Fibroblast of the aortic adventitia (primary cell): ENCODE measurements around the gene NINJ2. TPM values are rescaled to one million over a fixed set of nuclear protein-coding genes. Genes with fewer than 3 reads are reported as not detected.
A peak's percentile ranks its signal among the peaks of the same experiment; 100 is the strongest.

Experiments
- DNase-seq: peaks from one replicate; pipeline ENCODE4 v3.0.0-alpha.2; 2010; ENCODE audit warnings: low read depth
- H3K4me3 ChIP-seq: 2 replicates; pipeline ENCODE4 v1.5.1; 2011; ENCODE audit warnings: low read depth, mild to moderate bottlenecking, control low read depth, low read length, moderate library complexity
- total RNA-seq: library from RNA; depleted of rRNA; stranded (reverse); fragments of >200 nt; gene quantifications from 2 replicates; pipeline ENCODE4 v1.2.3, GENCODE V29; 2012; ENCODE audit warnings: low replicate concordance
- TF ChIP-seq, protein P1 (sequence below): IDR thresholded peaks from 2 replicates; pipeline ENCODE4 v1.5.1; 2011; ENCODE audit warnings: mild to moderate bottlenecking, low read length, control low read depth, inconsistent platforms; ENCODE audit not compliant: insufficient read depth

Gene NINJ2
- total RNA-seq, 1 donor: 0.45 TPM

- no peak for DNase-seq
Observed at GRCh38 chr12:597926-598568, 65.2 kb downstream of the NINJ2 start.

GRCh38 chr12:593396-594270 lies 69.6 kb downstream of the NINJ2 start:
- TF ChIP-seq, protein P1, sequence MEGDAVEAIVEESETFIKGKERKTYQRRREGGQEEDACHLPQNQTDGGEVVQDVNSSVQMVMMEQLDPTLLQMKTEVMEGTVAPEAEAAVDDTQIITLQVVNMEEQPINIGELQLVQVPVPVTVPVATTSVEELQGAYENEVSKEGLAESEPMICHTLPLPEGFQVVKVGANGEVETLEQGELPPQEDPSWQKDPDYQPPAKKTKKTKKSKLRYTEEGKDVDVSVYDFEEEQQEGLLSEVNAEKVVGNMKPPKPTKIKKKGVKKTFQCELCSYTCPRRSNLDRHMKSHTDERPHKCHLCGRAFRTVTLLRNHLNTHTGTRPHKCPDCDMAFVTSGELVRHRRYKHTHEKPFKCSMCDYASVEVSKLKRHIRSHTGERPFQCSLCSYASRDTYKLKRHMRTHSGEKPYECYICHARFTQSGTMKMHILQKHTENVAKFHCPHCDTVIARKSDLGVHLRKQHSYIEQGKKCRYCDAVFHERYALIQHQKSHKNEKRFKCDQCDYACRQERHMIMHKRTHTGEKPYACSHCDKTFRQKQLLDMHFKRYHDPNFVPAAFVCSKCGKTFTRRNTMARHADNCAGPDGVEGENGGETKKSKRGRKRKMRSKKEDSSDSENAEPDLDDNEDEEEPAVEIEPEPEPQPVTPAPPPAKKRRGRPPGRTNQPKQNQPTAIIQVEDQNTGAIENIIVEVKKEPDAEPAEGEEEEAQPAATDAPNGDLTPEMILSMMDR: no peak
- no peak overlapping the region for H3K4me3 ChIP-seq

More at GRCh38 chr12:597926-598568, 65.2 kb downstream of the NINJ2 start:
- TF ChIP-seq, protein P1: no peak
- H3K4me3 ChIP-seq: no peak overlapping the region

DNA sequence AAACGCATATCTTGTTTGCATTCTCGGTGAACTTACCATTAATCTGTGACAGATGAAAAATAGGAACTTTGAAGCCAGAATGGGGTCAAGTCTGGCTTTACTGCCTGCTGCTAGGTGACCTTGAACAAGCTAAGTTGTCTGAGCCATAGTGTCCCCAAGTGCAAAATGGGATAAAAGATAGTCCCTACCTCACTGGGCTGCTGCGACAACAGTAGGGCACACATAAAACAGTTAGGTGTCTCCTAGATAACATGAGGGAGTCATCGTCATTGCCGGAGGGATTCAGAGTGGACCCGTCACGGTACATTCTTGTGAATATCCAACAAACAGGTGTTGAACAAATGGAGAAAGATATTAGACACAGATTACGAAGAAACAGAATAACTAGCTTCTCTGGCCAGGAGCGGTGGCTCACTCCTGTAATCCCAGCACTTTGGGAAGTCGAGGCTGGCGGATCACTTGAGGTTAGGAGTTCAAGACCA lies 71.2 kb downstream of the NINJ2 start:
- no peak overlapping the region for H3K4me3 ChIP-seq
- TF ChIP-seq, protein P1: no peak
- no peak for DNase-seq

More at GRCh38 chr12:593396-594270, 69.6 kb downstream of the NINJ2 start:
- no peak for DNase-seq

GRCh38 chr12:591167-592023 lies 71.8 kb downstream of the NINJ2 start:
- TF ChIP-seq, protein P1: peak; percentile 16
- no peak for DNase-seq

DNA sequence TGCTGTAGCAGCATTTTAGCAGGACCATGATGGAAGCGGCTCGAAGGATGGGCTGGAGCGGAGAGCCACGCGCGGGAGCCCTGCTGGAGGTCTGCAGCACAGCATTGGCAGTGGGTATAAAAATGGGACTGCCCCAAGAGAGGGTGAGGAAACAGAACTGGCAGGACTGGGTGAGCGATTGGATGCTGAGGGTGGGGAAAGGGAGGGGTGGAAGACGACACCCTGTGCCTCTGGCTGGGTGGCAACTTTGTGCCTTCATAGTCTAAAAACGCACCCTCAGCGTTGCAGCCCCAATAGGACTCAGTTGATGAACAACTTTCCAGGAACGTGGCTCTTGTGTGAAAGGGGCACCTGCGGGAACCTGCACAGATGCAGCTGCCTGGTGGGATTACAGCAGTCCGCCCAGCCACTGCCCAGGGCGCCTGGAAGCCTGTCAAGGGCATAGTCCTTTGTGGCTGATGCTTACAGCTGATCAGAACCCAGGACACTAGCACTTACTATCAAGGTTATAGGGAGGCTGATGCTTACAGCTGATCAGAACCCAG lies 73.0 kb downstream of the NINJ2 start:
- no peak overlapping the region for H3K4me3 ChIP-seq
- TF ChIP-seq, protein P1: no peak
- DNase-seq: no peak

More at GRCh38 chr12:591167-592023, 71.8 kb downstream of the NINJ2 start:
- no peak overlapping the region for H3K4me3 ChIP-seq

DNA sequence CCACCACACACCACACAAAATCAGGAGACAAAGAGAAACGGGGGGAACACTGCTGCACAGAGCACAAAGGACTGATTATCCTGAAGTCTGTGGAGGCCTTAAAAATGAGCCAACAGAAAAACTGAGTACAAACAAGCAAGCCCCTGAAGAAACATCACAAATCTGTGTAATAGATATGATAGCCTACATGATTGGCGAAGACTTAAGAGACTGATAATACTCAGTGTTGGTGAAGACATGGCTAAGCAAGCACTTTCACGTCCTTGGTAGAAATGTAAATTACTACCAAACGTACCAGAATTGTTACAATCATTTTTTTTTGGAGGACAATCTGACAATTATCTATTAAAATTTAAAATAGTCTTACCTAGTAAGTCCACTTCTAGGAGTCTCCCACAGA lies 74.6 kb downstream of the NINJ2 start:
- DNase-seq: no peak
- no peak overlapping the region for H3K4me3 ChIP-seq
- TF ChIP-seq, protein P1: no peak
